ENCODE data around the gene ZNF518B.

DNA sequence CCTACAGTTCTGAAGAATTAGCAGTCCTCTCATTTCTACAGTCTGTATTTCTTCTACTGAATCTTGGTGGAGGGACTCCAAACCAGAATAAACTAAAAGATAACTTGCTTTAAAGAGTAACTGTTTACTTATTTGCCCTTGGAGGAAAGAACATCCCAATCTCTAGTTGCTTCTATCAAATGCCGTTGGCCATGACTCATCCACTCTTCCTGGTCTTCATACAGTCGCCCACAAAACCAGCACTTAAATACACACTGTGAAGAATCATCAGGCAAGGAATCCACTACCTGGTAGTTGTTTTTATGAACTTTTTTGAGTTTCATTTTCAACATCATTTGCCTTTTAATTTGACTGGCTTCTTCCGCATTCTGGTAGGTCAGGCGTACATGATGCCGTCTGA lies 14.2 kb downstream of the ZNF518B start:
- TF ChIP-seq, protein P1, sequence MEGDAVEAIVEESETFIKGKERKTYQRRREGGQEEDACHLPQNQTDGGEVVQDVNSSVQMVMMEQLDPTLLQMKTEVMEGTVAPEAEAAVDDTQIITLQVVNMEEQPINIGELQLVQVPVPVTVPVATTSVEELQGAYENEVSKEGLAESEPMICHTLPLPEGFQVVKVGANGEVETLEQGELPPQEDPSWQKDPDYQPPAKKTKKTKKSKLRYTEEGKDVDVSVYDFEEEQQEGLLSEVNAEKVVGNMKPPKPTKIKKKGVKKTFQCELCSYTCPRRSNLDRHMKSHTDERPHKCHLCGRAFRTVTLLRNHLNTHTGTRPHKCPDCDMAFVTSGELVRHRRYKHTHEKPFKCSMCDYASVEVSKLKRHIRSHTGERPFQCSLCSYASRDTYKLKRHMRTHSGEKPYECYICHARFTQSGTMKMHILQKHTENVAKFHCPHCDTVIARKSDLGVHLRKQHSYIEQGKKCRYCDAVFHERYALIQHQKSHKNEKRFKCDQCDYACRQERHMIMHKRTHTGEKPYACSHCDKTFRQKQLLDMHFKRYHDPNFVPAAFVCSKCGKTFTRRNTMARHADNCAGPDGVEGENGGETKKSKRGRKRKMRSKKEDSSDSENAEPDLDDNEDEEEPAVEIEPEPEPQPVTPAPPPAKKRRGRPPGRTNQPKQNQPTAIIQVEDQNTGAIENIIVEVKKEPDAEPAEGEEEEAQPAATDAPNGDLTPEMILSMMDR (IDR thresholded peaks at IDR 0.05), result no peak
- no peak for TF ChIP-seq POLR2A (IDR thresholded peaks at IDR 0.05)

Measured in body of pancreas (tissue), 4 donors.